Daoy (cell line): ENCODE measurements around the gene KLHL21. TPM values are rescaled to one million over a fixed set of nuclear protein-coding genes. Genes with fewer than 3 reads are reported as not detected.

Experiments
- DNase-seq: peaks from one replicate; pipeline ENCODE4 v3.0.0-alpha.2; 2015; ENCODE audit warnings: low read depth
- total RNA-seq: library from RNA; depleted of rRNA; stranded (reverse); fragments of >200 nt; shearing (Covaris generic); gene quantifications from 2 replicates; pipeline ENCODE4 v1.2.3, GENCODE V29; 2014

The KLHL21 gene
- total RNA-seq, 1 experiment from 2014 or later, result 48.7 TPM

- DNase-seq, result peak; percentile 53
These were observed 23.0 kb upstream of the KLHL21 start for GRCh38 chr1:6625584-6626149.

DNA sequence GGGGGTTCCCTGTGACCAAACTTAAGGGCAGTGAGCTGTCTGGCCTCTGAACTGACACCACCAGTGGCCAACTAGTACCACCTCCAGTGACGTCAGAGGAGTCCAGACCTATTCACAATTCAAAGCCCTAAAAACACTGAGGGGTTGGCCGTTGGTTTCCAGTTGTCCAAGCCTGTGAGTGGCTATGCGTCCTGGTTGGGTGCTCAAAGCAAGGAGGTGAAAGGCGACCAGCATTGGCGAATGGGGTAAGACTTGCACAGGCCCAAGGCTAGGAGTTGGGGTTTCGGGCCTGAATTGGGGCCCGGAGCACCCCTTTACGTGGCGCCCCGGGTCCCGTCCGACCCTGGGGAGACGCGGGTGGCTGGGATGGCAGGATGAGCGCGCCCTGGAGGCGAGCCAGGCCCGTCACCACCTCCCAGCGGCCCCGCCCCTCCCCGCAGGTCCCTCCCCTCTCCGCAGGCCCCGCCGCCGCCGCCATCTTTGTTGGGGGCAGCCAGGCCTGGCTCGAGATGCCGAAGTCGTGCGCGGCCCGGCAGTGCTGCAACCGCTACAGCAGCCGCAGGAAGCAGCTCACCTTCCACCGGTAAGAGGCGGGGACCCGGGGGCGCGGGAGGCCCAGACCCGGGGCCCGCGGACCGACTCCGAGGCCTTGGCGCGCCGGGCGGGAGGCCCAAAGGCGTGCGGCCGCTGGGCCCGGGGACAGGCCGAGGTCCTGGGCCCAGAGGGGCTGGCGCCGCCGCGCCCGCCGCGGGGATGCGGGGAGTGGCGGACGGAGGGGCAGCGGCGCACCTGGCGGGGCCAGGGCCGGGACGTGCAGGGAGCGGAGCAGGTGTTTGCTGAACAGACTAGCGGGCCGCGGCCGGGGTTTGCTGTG, 22.3 kb upstream of the KLHL21 start, which contains the start of gene THAP3:
Gene THAP3, plus strand, starts transcription at position 159 of the 874 bp plus-strand sequence. Its CDS starts 351 bp downstream, at position 510.
- peak; percentile 92 for DNase-seq

GRCh38 chr1:6623269-6623965, 20.7 kb upstream of the KLHL21 start:
- DNase-seq, result no peak

GRCh38 chr1:6622396-6623152, 19.9 kb upstream of the KLHL21 start:
- DNase-seq, result no peak

GRCh38 chr1:6621429-6622391, 19.0 kb upstream of the KLHL21 start:
- no peak for DNase-seq

- DNase-seq, result no peak
These were observed 16.4 kb upstream of the KLHL21 start for GRCh38 chr1:6619045-6619444.

DNA sequence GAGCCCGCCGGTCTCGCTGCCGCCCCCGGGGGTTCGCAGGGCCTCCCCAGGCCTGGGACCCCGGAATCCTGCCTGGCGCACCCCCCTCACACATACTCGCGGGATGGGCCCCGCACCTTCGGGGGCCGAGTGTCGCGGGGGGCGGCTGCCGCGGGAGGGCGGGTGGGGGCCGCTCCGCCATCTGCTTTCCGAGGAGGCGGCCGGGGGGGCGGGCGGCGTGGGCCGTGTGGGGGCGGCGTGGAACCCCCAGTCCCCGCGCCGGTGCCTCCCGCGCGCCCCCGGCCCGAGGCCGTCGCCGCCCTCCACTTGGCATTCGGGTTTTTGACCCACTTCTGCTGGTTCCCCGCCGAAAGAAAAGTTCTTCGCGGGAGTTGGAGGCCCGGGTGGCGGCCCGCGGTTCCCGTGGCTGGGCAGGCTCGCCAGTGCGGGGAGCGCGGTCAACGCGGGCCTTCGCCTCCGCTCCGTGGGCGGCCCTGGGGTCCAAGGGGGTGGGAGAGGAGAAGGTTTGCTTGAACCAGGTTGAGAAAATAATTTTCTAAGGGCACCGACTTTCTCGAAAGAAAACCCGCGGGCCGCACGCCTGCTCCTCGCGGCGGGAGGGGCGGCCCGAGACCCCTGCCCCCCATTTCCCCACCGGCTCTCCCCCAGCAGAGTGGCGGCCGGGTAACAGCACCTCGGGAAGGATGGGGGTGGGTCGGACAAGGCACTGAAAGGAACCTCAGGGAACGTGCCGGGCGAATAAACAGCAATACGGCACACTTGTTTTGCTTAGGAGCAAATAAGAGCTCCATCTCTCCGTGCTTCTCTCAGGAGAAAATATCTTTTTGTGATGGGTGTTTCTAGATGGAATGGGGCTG, 12.5 kb upstream of the KLHL21 start:
- no peak for DNase-seq

- DNase-seq, result peak; percentile 45
These were observed 11.6 kb upstream of the KLHL21 start for GRCh38 chr1:6614019-6614928.

DNA sequence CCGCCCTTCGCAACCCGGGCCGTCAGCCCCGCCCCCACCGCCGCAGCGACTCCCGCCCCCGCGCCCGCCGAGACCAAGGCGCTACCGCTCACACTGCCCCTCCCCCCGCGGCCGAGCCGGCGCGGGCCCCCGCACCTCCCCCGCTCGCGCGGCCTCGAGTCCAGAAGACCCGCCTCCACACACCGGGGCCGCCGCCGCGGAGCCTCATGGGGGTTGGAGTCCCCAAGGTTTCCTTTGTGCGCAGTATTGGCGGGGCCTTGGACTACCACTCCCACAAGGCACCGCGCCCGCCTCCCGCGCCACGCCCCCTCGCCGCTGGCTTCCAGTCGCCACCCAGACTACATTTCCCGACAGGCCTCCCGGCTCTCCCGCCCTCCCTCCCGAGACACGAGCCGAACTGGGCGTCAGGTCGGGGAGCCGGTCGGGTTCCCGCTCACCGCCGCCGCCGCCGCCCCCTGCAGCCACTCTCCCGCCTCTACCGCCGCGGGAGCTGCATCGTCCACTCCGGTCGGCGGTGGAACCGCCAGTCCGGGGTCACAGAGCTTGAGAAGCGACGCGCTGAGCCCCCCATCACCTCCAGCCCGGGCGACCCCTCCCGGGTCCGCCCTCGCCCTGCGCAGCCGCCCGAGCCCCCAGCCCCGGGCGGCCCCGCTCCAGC, 10.8 kb upstream of the KLHL21 start, which contains the start of gene PHF13:
Gene PHF13, plus strand, starts transcription at position 371 of the 658 bp plus-strand sequence. CDS start 336 bp downstream, outside the sequence.
- peak; percentile 100 for DNase-seq

- DNase-seq, result peak; percentile 51
These were observed 10.1 kb upstream of the KLHL21 start for GRCh38 chr1:6612641-6613360.

GRCh38 chr1:6603915-6604558, 1.4 kb upstream of the KLHL21 start:
- DNase-seq, result peak; percentile 71

GRCh38 chr1:6603238-6603914, 707 bp upstream of the KLHL21 start:
- DNase-seq, result peak; percentile 69

GRCh38 chr1:6601923-6602668, 573 bp downstream of the KLHL21 start:
- DNase-seq, result no peak

DNA sequence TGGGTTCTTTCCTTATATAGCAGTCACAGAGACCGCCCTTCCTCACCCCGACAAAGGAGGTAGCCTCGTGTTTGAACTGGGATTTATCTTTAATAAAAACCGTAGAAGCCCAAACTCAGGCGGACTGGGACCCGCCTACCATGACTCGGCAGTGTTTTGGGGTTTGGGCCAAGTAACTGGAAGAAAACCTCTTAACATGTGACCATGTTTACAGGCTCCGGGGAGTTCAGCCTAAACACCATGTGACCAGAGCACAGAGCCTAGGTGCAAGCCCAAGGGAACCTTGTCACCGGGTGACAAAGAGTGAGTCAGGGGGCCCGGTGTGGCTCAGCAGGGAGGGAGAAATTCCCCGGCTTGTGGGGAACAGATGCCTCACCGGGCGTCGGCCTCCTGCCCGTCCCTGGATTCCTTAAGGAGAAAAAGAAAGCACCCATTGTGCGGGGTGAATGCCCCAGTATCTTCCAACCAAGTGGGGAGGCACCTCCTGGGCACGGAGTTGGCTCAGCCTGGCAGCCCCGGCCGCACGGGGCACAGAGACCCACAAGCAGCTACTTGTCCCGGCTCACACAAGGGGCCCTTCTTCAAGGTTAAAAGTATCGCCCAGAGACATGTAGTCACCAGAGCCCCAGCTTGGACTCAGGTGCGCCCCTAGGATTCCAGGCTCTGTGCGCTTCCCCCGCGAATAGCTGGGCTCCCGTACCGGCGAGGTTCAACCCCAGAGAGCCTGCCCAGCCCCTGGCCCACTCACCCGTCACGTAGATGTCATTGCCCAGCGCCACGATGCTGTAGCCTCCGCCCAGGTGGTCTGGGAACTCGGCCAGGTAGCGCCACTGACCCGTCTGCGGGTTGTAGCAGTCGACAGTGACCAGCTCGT, 1.4 kb downstream of the KLHL21 start:
- DNase-seq, result peak; percentile 97
